Panc1 (cell line): ENCODE measurements around the gene ZNF235. TPM values are rescaled to one million over a fixed set of nuclear protein-coding genes. Genes with fewer than 3 reads are reported as not detected.
A peak's percentile ranks its signal among the peaks of the same experiment; 100 is the strongest.

Source experiments
- ATAC-seq: fragments of 200-7000 bp; cut with Tn5 transposase; 2 replicates; pipeline ENCODE4 v1.9.1; 2020; ENCODE audit warnings: mild to moderate bottlenecking, moderate library complexity
- BruUV-seq: library from RNA; stranded (reverse); fragments of 400-500 nt; replicated peaks from 2 replicates; lab custom pipeline; 2021; lab: Mats Ljungman, UMichigan
- CTCF ChIA-PET: fragments of 300-600 bp; sonication (Branson Sonifier 250); formaldehyde crosslinking; loops from one replicate; lab custom pipeline; 2022; ENCODE audit warnings: antibody characterized with exemption; lab: Charles Lee
- POLR2A ChIA-PET: fragments of 300-600 bp; sonication (Branson Sonifier 250); formaldehyde crosslinking; loops from one replicate; lab custom pipeline; 2022; ENCODE audit warnings: antibody characterized with exemption; lab: Charles Lee
- DNase-seq: peaks from one replicate; pipeline ENCODE4 v3.0.0-alpha.2; 2010; ENCODE audit warnings: low read depth, low spot score
- H3K27ac ChIP-seq: 2 replicates; pipeline ENCODE4 v1.5.1; 2011; ENCODE audit warnings: mild to moderate bottlenecking, low read length, inconsistent platforms
- H3K27me3 ChIP-seq: fragments of 200-500 bp; sonication (Bioruptor generic); 2 replicates; pipeline ENCODE4 v1.6.0; 2014; ENCODE audit warnings: low read length, inconsistent platforms; ENCODE audit not compliant: control insufficient read depth, insufficient read depth
- H3K36me3 ChIP-seq: fragments of 200-500 bp; sonication (Bioruptor generic); 2 replicates; pipeline ENCODE4 v1.5.1; 2014; ENCODE audit warnings: inconsistent platforms, mild to moderate bottlenecking, low read length, moderate library complexity; ENCODE audit not compliant: control insufficient read depth, insufficient read depth
- H3K4me1 ChIP-seq: 2 replicates; pipeline ENCODE4 v1.5.1; 2011; ENCODE audit warnings: inconsistent platforms, mild to moderate bottlenecking, low read length, moderate library complexity; ENCODE audit not compliant: control insufficient read depth, insufficient read depth
- H3K4me3 ChIP-seq, 2 experiments: 2 replicates each; pipeline ENCODE4 v1.5.1; 2011 to 2012; ENCODE audit warnings: low read depth in 2 of 2, low read length in 2 of 2, mild to moderate bottlenecking in 2 of 2, inconsistent platforms in 1 of 2, moderate library complexity in 1 of 2
- H3K9me3 ChIP-seq: fragments of 200-500 bp; sonication (Bioruptor generic); 2 replicates; pipeline ENCODE4 v1.5.1; 2014; ENCODE audit warnings: low read depth, mild to moderate bottlenecking, inconsistent platforms, low read length, moderate library complexity; ENCODE audit not compliant: control insufficient read depth, insufficient read depth
- CTCF ChIP-seq: fragments of 450-650 bp; IDR thresholded peaks from 2 replicates; pipeline ENCODE4 v1.5.1; 2017; ENCODE audit warnings: mild to moderate bottlenecking
- POLR2AphosphoS5 ChIP-seq: IDR thresholded peaks from 2 replicates; pipeline ENCODE4 v1.6.1; 2012; ENCODE audit warnings: mild to moderate bottlenecking, low read depth, low read length, moderate library complexity
- SIN3A ChIP-seq: IDR thresholded peaks from 2 replicates; pipeline ENCODE4 v1.6.1; 2012; ENCODE audit warnings: low read depth, mild to moderate bottlenecking, low read length, moderate library complexity, borderline replicate concordance; ENCODE audit not compliant: insufficient read depth
- TCF7L2 ChIP-seq: IDR thresholded peaks from 2 replicates; pipeline ENCODE4 v1.6.1; 2011; ENCODE audit warnings: mild to moderate bottlenecking, low read depth, low read length, inconsistent platforms
- in situ Hi-C: cut with HindIII; loops from 2 replicates; pipeline ENCODE4 v1.10.0; 2016; ENCODE audit warnings: low sequenced_read_pairs, low pct_unique_long_range_greater_than_20kb
- intact Hi-C: fragments of 100-400 bp; cut with micrococcal nuclease; formaldehyde crosslinking; loops from one replicate; pipeline ENCODE4 v1.10.0; 2022; ENCODE audit not compliant: unreplicated experiment
- total RNA-seq: library from RNA; stranded (reverse); gene quantifications from one replicate; pipeline ENCODE4 v1.2.1, GENCODE V29; 2021; ENCODE audit not compliant: unreplicated experiment
- TF ChIP-seq, protein P1 (sequence below), 2 experiments: IDR thresholded peaks; 2 replicates each; pipeline ENCODE4 v1.6.1; 2011 to 2012; ENCODE audit warnings: low read depth in 2 of 2, control low read depth in 1 of 2, low read length in 1 of 2, mild to moderate bottlenecking in 1 of 2, moderate library complexity in 1 of 2; ENCODE audit not compliant: insufficient read depth in 1 of 2

The ZNF235 gene
- total RNA-seq, 1 experiment from 2014 or later: 5.1 TPM

GRCh38 chr19:44303320-44303719 lies 1.5 kb downstream of the ZNF235 start:
- no TSS peak for BruUV-seq
- ATAC-seq (no peak), DNase-seq (no peak)
- Histone ChIP-seq H3K27ac (no peak overlapping the region), H3K4me1 (no peaks in the 10 kb centered on the region), H3K36me3 (peaks cover 5% of the 10 kb centered on the region), H3K9me3 (no peaks in the 10 kb centered on the region), H3K27me3 (no peaks in the 10 kb centered on the region), H3K4me3 (peak overlapping the region; percentile 13 to 90; a peak in 3 of 4 replicates)
- ChIA-PET CTCF (no interaction called here), POLR2A (no interaction called here)
- intact Hi-C loops: no loop called here
- in situ Hi-C loops: no loop called here
- no peak for TF ChIP-seq TCF7L2
- TF ChIP-seq, protein P1, sequence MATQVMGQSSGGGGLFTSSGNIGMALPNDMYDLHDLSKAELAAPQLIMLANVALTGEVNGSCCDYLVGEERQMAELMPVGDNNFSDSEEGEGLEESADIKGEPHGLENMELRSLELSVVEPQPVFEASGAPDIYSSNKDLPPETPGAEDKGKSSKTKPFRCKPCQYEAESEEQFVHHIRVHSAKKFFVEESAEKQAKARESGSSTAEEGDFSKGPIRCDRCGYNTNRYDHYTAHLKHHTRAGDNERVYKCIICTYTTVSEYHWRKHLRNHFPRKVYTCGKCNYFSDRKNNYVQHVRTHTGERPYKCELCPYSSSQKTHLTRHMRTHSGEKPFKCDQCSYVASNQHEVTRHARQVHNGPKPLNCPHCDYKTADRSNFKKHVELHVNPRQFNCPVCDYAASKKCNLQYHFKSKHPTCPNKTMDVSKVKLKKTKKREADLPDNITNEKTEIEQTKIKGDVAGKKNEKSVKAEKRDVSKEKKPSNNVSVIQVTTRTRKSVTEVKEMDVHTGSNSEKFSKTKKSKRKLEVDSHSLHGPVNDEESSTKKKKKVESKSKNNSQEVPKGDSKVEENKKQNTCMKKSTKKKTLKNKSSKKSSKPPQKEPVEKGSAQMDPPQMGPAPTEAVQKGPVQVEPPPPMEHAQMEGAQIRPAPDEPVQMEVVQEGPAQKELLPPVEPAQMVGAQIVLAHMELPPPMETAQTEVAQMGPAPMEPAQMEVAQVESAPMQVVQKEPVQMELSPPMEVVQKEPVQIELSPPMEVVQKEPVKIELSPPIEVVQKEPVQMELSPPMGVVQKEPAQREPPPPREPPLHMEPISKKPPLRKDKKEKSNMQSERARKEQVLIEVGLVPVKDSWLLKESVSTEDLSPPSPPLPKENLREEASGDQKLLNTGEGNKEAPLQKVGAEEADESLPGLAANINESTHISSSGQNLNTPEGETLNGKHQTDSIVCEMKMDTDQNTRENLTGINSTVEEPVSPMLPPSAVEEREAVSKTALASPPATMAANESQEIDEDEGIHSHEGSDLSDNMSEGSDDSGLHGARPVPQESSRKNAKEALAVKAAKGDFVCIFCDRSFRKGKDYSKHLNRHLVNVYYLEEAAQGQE (IDR thresholded peaks at IDR 0.05; ENCODE audit: insufficient read depth in 1 of 2, low read depth in 2 of 2, low read length in 1 of 2): no peak

- no peak overlapping the region for H3K27ac ChIP-seq
- no peaks in the 10 kb centered on the region for H3K36me3 ChIP-seq
- BruUV-seq: no TSS peak
- H3K9me3 ChIP-seq: peaks cover 13% of the 10 kb centered on the region; the same call in 1 of the 2 replicates
- intact Hi-C loops (no loop called here), in situ Hi-C loops (no loop called here)
- no peak for ATAC-seq
- ChIA-PET CTCF (no interaction called here), POLR2A (no interaction called here)
- no peak for DNase-seq
- H3K27me3 ChIP-seq: no peaks in the 10 kb centered on the region
- no peaks in the 10 kb centered on the region for H3K4me1 ChIP-seq
- H3K4me3 ChIP-seq: no peak overlapping the region
- no peak for TF ChIP-seq POLR2AphosphoS5
- TF ChIP-seq CTCF: no peak
Measured at GRCh38 chr19:44284968-44285367, 19.9 kb downstream of the ZNF235 start.

- BruUV-seq: no TSS peak
- POLR2A ChIA-PET: no interaction called here
Measured at GRCh38 chr19:44282846-44283245, 22.0 kb downstream of the ZNF235 start.

More at GRCh38 chr19:44282846-44283245, 22.0 kb downstream of the ZNF235 start:
- Histone ChIP-seq H3K9me3 (peaks cover 6% of the 10 kb centered on the region; the same call in 1 of the 2 replicates), H3K27me3 (no peaks in the 10 kb centered on the region), H3K27ac (no peak overlapping the region), H3K36me3 (no peaks in the 10 kb centered on the region), H3K4me3 (no peak overlapping the region), H3K4me1 (no peaks in the 10 kb centered on the region)
- intact Hi-C loops (no loop called here), in situ Hi-C loops (no loop called here)
- CTCF ChIA-PET: no interaction called here
- ATAC-seq (no peak), DNase-seq (no peak)
- TF ChIP-seq POLR2AphosphoS5 (no peak), SIN3A (no peak), TCF7L2 (no peak), CTCF (no peak)
- TF ChIP-seq, protein P1 (IDR thresholded peaks at IDR 0.05; ENCODE audit: insufficient read depth in 1 of 2, low read depth in 2 of 2, low read length in 1 of 2): no peak
